K562 (cell line): ENCODE results near the gene GPR83. TPM values are rescaled to one million over a fixed set of nuclear protein-coding genes. Genes with fewer than 3 reads are reported as not detected.

Experiments used
- ATAC-seq: fragments of 200-7000 bp; cut with Tn5 transposase; 3 replicates; pipeline ENCODE4 v1.9.1; 2020; ENCODE audit warnings: moderate library complexity
- BruUV-seq: library from RNA; stranded (reverse); fragments of 400-500 nt; replicated peaks from 2 replicates; lab custom pipeline; 2021; lab: Mats Ljungman, UMichigan
- CTCF ChIA-PET: fragments of 300-600 bp; formaldehyde crosslinking; extraction: SDS; loops from one replicate; lab custom pipeline; 2021; ENCODE audit warnings: low intra/inter-chr PET ratio; lab: Yijun Ruan, JAX
- POLR2A ChIA-PET: fragments of 300-600, 350-650 bp; sonication (Branson Sonifier 250); formaldehyde crosslinking; extraction: SDS; loops from one replicate; lab custom pipeline; 2021; ENCODE audit warnings: antibody characterized with exemption, inconsistent platforms; lab: Yijun Ruan, JAX
- DNase-seq, 4 experiments: peaks; one replicate each; pipeline versions ENCODE4 v3.0.0 to v3.0.0-alpha.2; 2011 to 2018; ENCODE audit warnings: low spot score in 3 of 4, mixed read lengths in 3 of 4; ENCODE audit errors: extremely low read depth in 1 of 4
- FAIRE-seq: peaks from 2 replicates; lab custom pipeline; 2011; peaks lifted over from hg19 to GRCh38; lab: Jason Lieb, UNC
- H2AFZ ChIP-seq: 2 replicates; pipeline ENCODE4 v1.6.0; 2011; ENCODE audit warnings: low read depth, low read length, control low read depth, inconsistent platforms
- H3K27ac ChIP-seq: fragments of 200-600 bp; 3 replicates; pipeline ENCODE4 v1.8.0; 2011; ENCODE audit warnings: low read depth, mild to moderate bottlenecking, control low read depth, inconsistent platforms, low read length, moderate library complexity, mixed read lengths; ENCODE audit errors: extremely low read depth
- H3K27me3 ChIP-seq, 2 experiments: fragments of 300-600 bp in 1 of 2; 2 replicates in 1 of 2; 3 replicates in 1 of 2; pipeline versions ENCODE4 v1.6.0 to v1.8.0; 2011; ENCODE audit warnings: inconsistent platforms in 2 of 2, low read length in 2 of 2, mild to moderate bottlenecking in 1 of 2, mixed read lengths in 1 of 2, moderate library complexity in 1 of 2; ENCODE audit not compliant: control insufficient read depth in 2 of 2, insufficient read depth in 2 of 2
- H3K36me3 ChIP-seq: fragments of 300-600 bp; 3 replicates; pipeline ENCODE4 v1.8.0; 2011; ENCODE audit warnings: mild to moderate bottlenecking, low read length, inconsistent platforms; ENCODE audit not compliant: control insufficient read depth, insufficient read depth
- H3K4me1 ChIP-seq, 2 experiments: fragments of 200-600 bp in 1 of 2; replicated peaks in 1 of 2; 2 replicates in 1 of 2; 3 replicates in 1 of 2; pipeline versions ENCODE4 v1.5.1 to v1.8.0; 2011; ENCODE audit warnings: inconsistent platforms in 2 of 2, low read length in 2 of 2, mild to moderate bottlenecking in 1 of 2, mixed read lengths in 1 of 2, moderate library complexity in 1 of 2; ENCODE audit not compliant: control insufficient read depth in 2 of 2, insufficient read depth in 2 of 2
- H3K4me2 ChIP-seq: 2 replicates; pipeline ENCODE4 v1.6.1; 2011; ENCODE audit warnings: low read length, control low read depth, inconsistent platforms, mixed read lengths; ENCODE audit not compliant: insufficient read depth
- H3K4me3 ChIP-seq: fragments of 200-600 bp; sonication (generic), shearing (Covaris generic); 2 replicates; pipeline ENCODE4 v1.5.1; 2016; ENCODE audit warnings: control low read depth, inconsistent platforms
- H3K79me2 ChIP-seq: fragments of 200-600 bp; 3 replicates; pipeline ENCODE4 v1.8.0; 2011; ENCODE audit warnings: low read length, inconsistent platforms; ENCODE audit not compliant: control insufficient read depth, insufficient read depth
- H3K9ac ChIP-seq, 2 experiments: 2 replicates each; pipeline versions ENCODE4 v1.6.0 to v1.6.1; 2011; ENCODE audit warnings: low read depth in 2 of 2, low read length in 2 of 2, control low read depth in 1 of 2, inconsistent platforms in 1 of 2, mild to moderate bottlenecking in 1 of 2, mixed read lengths in 1 of 2; ENCODE audit not compliant: insufficient read depth in 1 of 2
- H3K9me1 ChIP-seq: one replicate; pipeline ENCODE4 v1.6.0; 2011; ENCODE audit warnings: inconsistent platforms, mild to moderate bottlenecking, low read length, moderate library complexity; ENCODE audit not compliant: control insufficient read depth, insufficient read depth
- H3K9me3 ChIP-seq: replicated peaks from 2 replicates; pipeline ENCODE4 v1.5.1; 2011; ENCODE audit warnings: low read depth, low read length, inconsistent platforms; ENCODE audit not compliant: control insufficient read depth, insufficient read depth
- H4K20me1 ChIP-seq: replicated peaks from 2 replicates; pipeline ENCODE4 v1.6.1; 2011; ENCODE audit warnings: low read length, inconsistent platforms, mixed read lengths; ENCODE audit not compliant: control insufficient read depth, insufficient read depth
- CTCFL ChIP-seq: IDR thresholded peaks from 2 replicates; pipeline ENCODE4 v1.6.1; 2011; ENCODE audit warnings: borderline replicate concordance, low read depth, mild to moderate bottlenecking, moderate library complexity, low read length; ENCODE audit not compliant: insufficient read depth, poor library complexity, severe bottlenecking
- KLF6 ChIP-seq: fragments of 250-450 bp; sonication (Bioruptor Pico); IDR thresholded peaks from 2 replicates; pipeline ENCODE4 v1.4.0; 2020; ENCODE audit warnings: mild to moderate bottlenecking, moderate library complexity, borderline replicate concordance
- MAFF ChIP-seq: IDR thresholded peaks from 2 replicates; pipeline ENCODE4 v1.6.1; 2012; ENCODE audit warnings: low read length, improper control_type of control experiment
- MAFK ChIP-seq: IDR thresholded peaks from 2 replicates; pipeline ENCODE4 v1.6.1; 2011; ENCODE audit warnings: low read length, improper control_type of control experiment
- SMAD2 ChIP-seq: fragments of 150-350 bp; IDR thresholded peaks from 2 replicates; pipeline ENCODE4 v1.6.1; 2014; ENCODE audit warnings: low read depth, mild to moderate bottlenecking, low read length
- ZBTB40 ChIP-seq, 2 experiments: fragments of 450-650 bp in 1 of 2; sonication (generic) in 1 of 2; formaldehyde crosslinking in 1 of 2; IDR thresholded peaks; 2 replicates each; pipeline versions ENCODE4 v1.7.1 to v1.9.0; 2016 to 2022; ENCODE audit warnings: inconsistent platforms in 1 of 2, mild to moderate bottlenecking in 1 of 2, missing genetic modification reagents in 1 of 2
- ZNF316 ChIP-seq: fragments of 450-650 bp; IDR thresholded peaks from 2 replicates; pipeline ENCODE4 v1.6.1; 2016
- whole genome bisulfite sequencing: fragments of 100-300 bp; shearing (Covaris generic); methylation state at CpG from one replicate; pipeline ENCODE4 v1.1.6; 2016; ENCODE audit warnings: low coverage, mixed read lengths; ENCODE audit not compliant: insufficient coverage; ENCODE audit errors: missing lambda C conversion rate; 5-methylcytosine and 5-hydroxymethylcytosine counted together
- in situ Hi-C: fragments of 300-500 bp; cut with MboI; formaldehyde crosslinking; loops from 4 replicates; pipeline ENCODE4 v1.15.0; 2018; ENCODE audit warnings: inconsistent platforms, mixed read lengths
- intact Hi-C: fragments of 100-400 bp; cut with micrococcal nuclease; formaldehyde crosslinking; loops from 2 replicates; pipeline ENCODE4 v1.14.2; 2022
- polyA plus RNA-seq, 8 experiments: library from polyadenylated mRNA; depleted of rRNA in 4 of 8; stranded (reverse) in 5 of 8; unstranded in 3 of 8; fragments of >200 nt; fragmentation: Nextera tagmentation in 2 of 8; fragmentation: Illumina TruSeq in 1 of 8; extraction: Ambion mirVana in 2 of 8; extraction: Trizol in 1 of 8; gene quantifications; 2 replicates each; pipeline versions ENCODE4 v1.2.1 to v1.2.3, GENCODE V29; 2011 to 2014; ENCODE audit warnings: inconsistent platforms in 1 of 8, missing spikeins in 1 of 8
- total RNA-seq, 7 experiments: library from RNA; depleted of rRNA in 6 of 7; stranded (reverse); fragments of >200 nt in 6 of 7; fragmentation: Illumina TruSeq in 2 of 7; extraction: Trizol in 2 of 7; gene quantifications; 2 replicates each; pipeline versions ENCODE4 v1.2.1 to v1.2.3, GENCODE V29; 2011 to 2021; ENCODE audit warnings: low replicate concordance in 1 of 7

The GPR83 gene
- total and polyA plus RNA-seq, 9 of the 15 experiments (the other 6 are each of a cell fraction or from before 2014, with no cell fraction given), result 0.03 to 0.13 (median 0.08) TPM; not detected in 2

- CTCF ChIA-PET, result interaction anchor here (0.9 kb wide), 2 partner anchors 234 to 496 kb away, joined by 3 read pairs; no protein-coding TSS in a partner anchor
- no peak for TF ChIP-seq KLF6 (CRISPR knock-in tag)
- TF ChIP-seq CTCFL, result no peak
- peak; percentile 65; the same call in 1 of the 2 replicates for TF ChIP-seq ZBTB40 (IDR thresholded peaks at IDR 0.05)
- TF ChIP-seq ZBTB40 (CRISPR knock-in tag; IDR thresholded peaks at IDR 0.05), result no peak
- no peak for TF ChIP-seq SMAD2
- TF ChIP-seq ZNF316, result peak; percentile 71
- TF ChIP-seq MAFK, result peak; percentile 47; the same call in 1 of the 2 replicates
- TF ChIP-seq MAFF, result peak; percentile 52; the same call in 1 of the 2 replicates
Observed at GRCh38 chr11:94418123-94418765, 17.0 kb upstream of the GPR83 start.

More at GRCh38 chr11:94418123-94418765, 17.0 kb upstream of the GPR83 start:
- intact Hi-C loops, result loop anchor here (5.0 kb wide), 2 partner anchors 91 to 236 kb away; no protein-coding TSS in a partner anchor
- Histone ChIP-seq H3K9me3 (no peaks in the 10 kb centered on the region), H3K4me3 (no peak overlapping the region), H4K20me1 (no peaks in the 10 kb centered on the region), H3K4me2 (no peak overlapping the region), H3K27ac (no peak overlapping the region), H3K36me3 (peaks cover 15% of the 10 kb centered on the region), H3K27me3 (no peaks in the 10 kb centered on the region), H3K4me1 (no peaks in the 10 kb centered on the region), H3K9me1 (no peaks in the 10 kb centered on the region), H3K9ac (no peak overlapping the region), H3K79me2 (no peaks in the 10 kb centered on the region), H2AFZ (no peak overlapping the region)
- WGBS, result 81% methylated on average over 3 of the region's 3 CpGs
- BruUV-seq, result no TSS peak
- ATAC-seq, result peak; percentile 69
- FAIRE-seq, result no peak
- in situ Hi-C loops, result loop anchor here (10.0 kb wide), 1 partner anchor 523 kb away; no protein-coding TSS in a partner anchor
- DNase-seq, result no peak
- POLR2A ChIA-PET, result interaction anchor here (0.6 to 0.9 kb wide), 2 partner anchors 35 to 504 kb away, joined by 3 to 4 read pairs; no protein-coding TSS in a partner anchor
